Keratinocyte (primary cell): ENCODE results near the gene RAB11A. TPM values are rescaled to one million over a fixed set of nuclear protein-coding genes. Genes with fewer than 3 reads are reported as not detected.

ENCODE experiments used
- DNase-seq: peaks from one replicate; pipeline ENCODE4 v3.0.0-alpha.2; 2011; ENCODE audit warnings: low read depth, missing footprints, low spot score
- FAIRE-seq: peaks from 2 replicates; lab custom pipeline; 2011; peaks lifted over from hg19 to GRCh38; lab: Jason Lieb, UNC
- H2AFZ ChIP-seq: 2 replicates; pipeline ENCODE4 v1.6.0; 2012; ENCODE audit warnings: low read length, control low read depth, inconsistent platforms; ENCODE audit not compliant: control insufficient read depth
- H3K27ac ChIP-seq: 2 replicates; pipeline ENCODE4 v1.5.1; 2011; ENCODE audit warnings: low read length; ENCODE audit not compliant: control insufficient read depth, insufficient read depth
- H3K27me3 ChIP-seq: 3 replicates; pipeline ENCODE4 v1.6.0; 2011; ENCODE audit warnings: low read length; ENCODE audit not compliant: control insufficient read depth, insufficient read depth; ENCODE audit errors: extremely low read depth
- H3K36me3 ChIP-seq, 2 experiments: 2 replicates in 1 of 2; 3 replicates in 1 of 2; pipeline ENCODE4 v1.5.1; 2011; ENCODE audit warnings: low read length in 2 of 2, mild to moderate bottlenecking in 1 of 2; ENCODE audit not compliant: control insufficient read depth in 2 of 2, insufficient read depth in 2 of 2; ENCODE audit errors: extremely low read depth in 1 of 2
- H3K4me1 ChIP-seq: 3 replicates; pipeline ENCODE4 v1.5.1; 2011; ENCODE audit warnings: low read length; ENCODE audit not compliant: control insufficient read depth, insufficient read depth; ENCODE audit errors: extremely low read depth
- H3K4me2 ChIP-seq: 3 replicates; pipeline ENCODE4 v1.6.0; 2011; ENCODE audit warnings: low read depth, low read length; ENCODE audit not compliant: control insufficient read depth, insufficient read depth; ENCODE audit errors: extremely low read depth
- H3K4me3 ChIP-seq, 3 experiments: fragments of 200-600 bp in 1 of 3; sonication (generic) in 1 of 3; 2 replicates in 2 of 3; 3 replicates in 1 of 3; pipeline ENCODE4 v1.5.1; 2011 to 2016; ENCODE audit warnings: low read length in 3 of 3, mild to moderate bottlenecking in 3 of 3, control low read depth in 2 of 3, inconsistent platforms in 1 of 3, low read depth in 1 of 3, mixed read lengths in 1 of 3, mixed run types in 1 of 3, moderate library complexity in 1 of 3; ENCODE audit not compliant: control insufficient read depth in 2 of 3, insufficient read depth in 2 of 3; ENCODE audit errors: extremely low read depth in 1 of 3
- H3K79me2 ChIP-seq: 2 replicates; pipeline ENCODE4 v1.6.0; 2012; ENCODE audit warnings: low read length; ENCODE audit not compliant: control insufficient read depth, insufficient read depth
- H3K9ac ChIP-seq: 3 replicates; pipeline ENCODE4 v1.6.0; 2011; ENCODE audit warnings: low read length; ENCODE audit not compliant: control insufficient read depth, insufficient read depth; ENCODE audit errors: extremely low read depth
- H3K9me1 ChIP-seq: 3 replicates; pipeline ENCODE4 v1.6.0; 2011; ENCODE audit warnings: low read length; ENCODE audit not compliant: control insufficient read depth, insufficient read depth; ENCODE audit errors: extremely low read depth
- H3K9me3 ChIP-seq: 2 replicates; pipeline ENCODE4 v1.5.1; 2012; ENCODE audit warnings: low read depth, low read length; ENCODE audit not compliant: control insufficient read depth
- H4K20me1 ChIP-seq: 3 replicates; pipeline ENCODE4 v1.6.0; 2011; ENCODE audit warnings: low read length; ENCODE audit not compliant: control insufficient read depth, insufficient read depth; ENCODE audit errors: extremely low read depth
- EZH2 ChIP-seq: IDR thresholded peaks from one replicate; pipeline ENCODE4 v1.6.1; 2012; ENCODE audit warnings: inconsistent platforms, mild to moderate bottlenecking, low read length, moderate library complexity
- dilution Hi-C: fragments of 300-500 bp; cut with MboI; formaldehyde crosslinking; loops from one replicate; pipeline ENCODE4 v1.7.0; 2020; ENCODE audit warnings: low sequenced_read_pairs; ENCODE audit not compliant: extremely low pct_ligation_motif_present
- polyA plus RNA-seq, 5 experiments: library from polyadenylated mRNA; depleted of rRNA in 3 of 5; stranded (reverse) in 3 of 5; stranded (forward) in 1 of 5; unstranded in 1 of 5; fragments of >200 nt; gene quantifications; 1 replicate in 1 of 5; 2 replicates in 3 of 5; 3 replicates in 1 of 5; pipeline versions ENCODE4 v1.2.1 to v1.2.3, GENCODE V29; 2011 to 2012; ENCODE audit warnings: missing spikeins in 2 of 5, low read depth in 1 of 5, low replicate concordance in 1 of 5
- TF ChIP-seq, protein P1 (sequence below), 3 experiments: IDR thresholded peaks in 1 of 3; conservative IDR thresholded peaks in 1 of 3; optimal IDR thresholded peaks in 1 of 3; 2 replicates in 2 of 3; 3 replicates in 1 of 3; pipeline versions ENCODE3 to v1.5.1; 2011; ENCODE audit warnings: low read length in 3 of 3, mild to moderate bottlenecking in 3 of 3, moderate library complexity in 2 of 3, control low read depth in 1 of 3, inconsistent platforms in 1 of 3; ENCODE audit not compliant: insufficient read depth in 2 of 3; ENCODE audit errors: extremely low read depth in 1 of 3

The RAB11A gene
- polyA plus RNA-seq, 1 donor (not counting 4 experiments of a cell fraction or from before 2014, with no cell fraction given), result 537 TPM

DNA sequence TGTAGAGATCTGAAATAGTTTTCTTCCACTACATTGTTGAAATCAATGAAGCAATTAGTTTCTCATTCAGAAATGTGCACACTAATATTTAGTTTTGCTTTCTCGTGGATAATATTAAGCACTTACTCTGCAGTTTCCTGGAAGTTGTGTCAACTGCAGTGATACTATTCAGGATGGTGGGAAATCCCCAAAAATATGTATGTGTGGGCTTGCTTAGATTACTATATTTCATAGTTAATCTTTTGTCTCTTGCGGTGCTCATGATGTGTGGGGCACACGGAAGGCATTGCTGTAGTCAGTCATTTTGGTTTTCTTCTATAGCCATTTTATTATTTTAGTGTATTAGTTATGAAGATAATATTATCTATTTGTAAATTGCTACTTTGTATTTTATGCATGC is 19.7 kb downstream of the RAB11A start:
- no peak overlapping the region for H3K27ac ChIP-seq
- peaks cover 11% of the 10 kb centered on the region for H4K20me1 ChIP-seq
- dilution Hi-C loops, result no loop called here
- no peak overlapping the region for H3K9ac ChIP-seq
- H3K27me3 ChIP-seq, result no peaks in the 10 kb centered on the region
- no peak for TF ChIP-seq EZH2
- TF ChIP-seq, protein P1, sequence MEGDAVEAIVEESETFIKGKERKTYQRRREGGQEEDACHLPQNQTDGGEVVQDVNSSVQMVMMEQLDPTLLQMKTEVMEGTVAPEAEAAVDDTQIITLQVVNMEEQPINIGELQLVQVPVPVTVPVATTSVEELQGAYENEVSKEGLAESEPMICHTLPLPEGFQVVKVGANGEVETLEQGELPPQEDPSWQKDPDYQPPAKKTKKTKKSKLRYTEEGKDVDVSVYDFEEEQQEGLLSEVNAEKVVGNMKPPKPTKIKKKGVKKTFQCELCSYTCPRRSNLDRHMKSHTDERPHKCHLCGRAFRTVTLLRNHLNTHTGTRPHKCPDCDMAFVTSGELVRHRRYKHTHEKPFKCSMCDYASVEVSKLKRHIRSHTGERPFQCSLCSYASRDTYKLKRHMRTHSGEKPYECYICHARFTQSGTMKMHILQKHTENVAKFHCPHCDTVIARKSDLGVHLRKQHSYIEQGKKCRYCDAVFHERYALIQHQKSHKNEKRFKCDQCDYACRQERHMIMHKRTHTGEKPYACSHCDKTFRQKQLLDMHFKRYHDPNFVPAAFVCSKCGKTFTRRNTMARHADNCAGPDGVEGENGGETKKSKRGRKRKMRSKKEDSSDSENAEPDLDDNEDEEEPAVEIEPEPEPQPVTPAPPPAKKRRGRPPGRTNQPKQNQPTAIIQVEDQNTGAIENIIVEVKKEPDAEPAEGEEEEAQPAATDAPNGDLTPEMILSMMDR (optimal IDR thresholded peaks at IDR 0.05 in 1 of 3, IDR thresholded peaks at IDR 0.05 in 1 of 3, conservative IDR thresholded peaks at IDR 0.05 in 1 of 3; ENCODE audit: extremely low read depth in 1 of 3, insufficient read depth in 2 of 3, low read length in 3 of 3), result no peak
- H3K4me1 ChIP-seq, result no peaks in the 10 kb centered on the region
- FAIRE-seq (no peak), DNase-seq (no peak)
- peaks cover 8 to 18% of the 10 kb centered on the region in 2 experiments for H3K36me3 ChIP-seq
- H3K9me3 ChIP-seq, result no peaks in the 10 kb centered on the region
- no peak overlapping the region for H3K4me2 ChIP-seq
- H2AFZ ChIP-seq, result no peak overlapping the region
- no peak overlapping the region for H3K4me3 ChIP-seq
- no peaks in the 10 kb centered on the region for H3K9me1 ChIP-seq
- H3K79me2 ChIP-seq, result peaks cover 44% of the 10 kb centered on the region

DNA sequence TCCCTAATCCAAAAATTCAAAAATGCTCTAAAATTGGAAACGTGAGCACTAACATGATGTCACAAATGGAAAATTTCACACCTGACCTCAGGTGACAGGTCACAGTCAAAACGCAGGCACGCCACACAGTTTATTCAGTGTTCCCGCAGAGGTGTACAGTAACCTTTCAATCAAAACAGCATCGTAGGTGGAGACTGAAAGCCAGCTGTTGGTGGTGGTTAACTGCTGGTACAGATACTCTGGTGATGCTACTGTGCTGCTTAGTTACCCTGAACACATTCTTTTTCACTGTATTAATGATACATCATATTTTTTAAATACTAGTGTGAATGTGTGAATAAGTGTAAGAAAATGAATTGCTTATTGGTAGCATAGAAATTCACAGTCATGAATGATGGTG is 23.8 kb downstream of the RAB11A start:
- peaks cover 13 to 17% of the 10 kb centered on the region in 2 experiments for H3K36me3 ChIP-seq
- H3K9me3 ChIP-seq, result no peaks in the 10 kb centered on the region
- no peak overlapping the region for H3K4me2 ChIP-seq
- no peak overlapping the region for H3K27ac ChIP-seq
- no peaks in the 10 kb centered on the region for H3K27me3 ChIP-seq
- no peak overlapping the region for H2AFZ ChIP-seq
- H3K4me3 ChIP-seq, result no peak overlapping the region
- DNase-seq (no peak), FAIRE-seq (no peak)
- dilution Hi-C loops, result no loop called here
- H3K4me1 ChIP-seq, result no peaks in the 10 kb centered on the region
- H3K79me2 ChIP-seq, result peaks cover 30% of the 10 kb centered on the region
- no peak overlapping the region for H3K9ac ChIP-seq
- H4K20me1 ChIP-seq, result peaks cover 7% of the 10 kb centered on the region
- no peaks in the 10 kb centered on the region for H3K9me1 ChIP-seq
- TF ChIP-seq, protein P1 (optimal IDR thresholded peaks at IDR 0.05 in 1 of 3, IDR thresholded peaks at IDR 0.05 in 1 of 3, conservative IDR thresholded peaks at IDR 0.05 in 1 of 3; ENCODE audit: extremely low read depth in 1 of 3, insufficient read depth in 2 of 3, low read length in 3 of 3), result no peak
- no peak for TF ChIP-seq EZH2
